22Rv1 (cell line): Measurements from ENCODE around the gene DCLRE1C.

Experiments
- ZFX ChIP-seq: fragments of 450-650 bp; IDR thresholded peaks from 2 replicates; pipeline ENCODE4 v1.6.1; 2017; ENCODE audit warnings: antibody characterized with exemption, borderline replicate concordance
- TF ChIP-seq, protein P1 (sequence below): fragments of 450-650 bp; IDR thresholded peaks from 2 replicates; pipeline ENCODE4 v1.5.1; 2017; ENCODE audit warnings: mild to moderate bottlenecking

DNA sequence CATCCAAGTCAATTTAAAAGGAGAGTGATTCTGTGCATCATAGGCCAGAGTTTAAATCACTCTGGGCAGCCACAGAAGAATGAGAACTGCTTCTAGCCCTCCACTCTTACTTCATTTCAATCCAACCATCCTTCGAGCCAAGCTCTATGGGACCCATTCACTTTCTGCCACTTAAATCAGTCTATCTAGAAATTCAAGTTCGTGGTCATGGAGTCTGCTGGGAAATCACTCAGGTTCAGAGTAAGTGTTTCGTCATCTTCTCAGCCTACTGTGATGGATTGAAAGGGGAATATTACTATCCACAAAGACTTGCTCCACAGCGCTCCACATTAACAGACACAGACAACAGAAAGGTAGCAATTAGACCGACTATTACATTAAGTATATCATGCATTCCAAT, 4.6 kb downstream of the DCLRE1C start:
- TF ChIP-seq, protein P1, sequence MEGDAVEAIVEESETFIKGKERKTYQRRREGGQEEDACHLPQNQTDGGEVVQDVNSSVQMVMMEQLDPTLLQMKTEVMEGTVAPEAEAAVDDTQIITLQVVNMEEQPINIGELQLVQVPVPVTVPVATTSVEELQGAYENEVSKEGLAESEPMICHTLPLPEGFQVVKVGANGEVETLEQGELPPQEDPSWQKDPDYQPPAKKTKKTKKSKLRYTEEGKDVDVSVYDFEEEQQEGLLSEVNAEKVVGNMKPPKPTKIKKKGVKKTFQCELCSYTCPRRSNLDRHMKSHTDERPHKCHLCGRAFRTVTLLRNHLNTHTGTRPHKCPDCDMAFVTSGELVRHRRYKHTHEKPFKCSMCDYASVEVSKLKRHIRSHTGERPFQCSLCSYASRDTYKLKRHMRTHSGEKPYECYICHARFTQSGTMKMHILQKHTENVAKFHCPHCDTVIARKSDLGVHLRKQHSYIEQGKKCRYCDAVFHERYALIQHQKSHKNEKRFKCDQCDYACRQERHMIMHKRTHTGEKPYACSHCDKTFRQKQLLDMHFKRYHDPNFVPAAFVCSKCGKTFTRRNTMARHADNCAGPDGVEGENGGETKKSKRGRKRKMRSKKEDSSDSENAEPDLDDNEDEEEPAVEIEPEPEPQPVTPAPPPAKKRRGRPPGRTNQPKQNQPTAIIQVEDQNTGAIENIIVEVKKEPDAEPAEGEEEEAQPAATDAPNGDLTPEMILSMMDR, result no peak
- no peak for TF ChIP-seq ZFX
